Cardiac atrium fibroblast (primary cell): Measurements from ENCODE around the gene APOB. TPM values are rescaled to one million over a fixed set of nuclear protein-coding genes. Genes with fewer than 3 reads are reported as not detected.

Experiments used
- total RNA-seq: library from RNA; depleted of rRNA; stranded (reverse); fragments of >200 nt; gene quantifications from 2 replicates; pipeline ENCODE4 v1.2.3, GENCODE V29; 2015

The APOB gene
- under 0.01 TPM in 2 replicates for total RNA-seq

GRCh38 chr2:21043744-21044532, at the start of gene APOB:
TSS of gene APOB (minus strand) at chr2:21044073. CDS start at chr2:21043945, 128 bp downstream.

Other genes with a start within 250 kb of the APOB start
- gene LDAH, start 221.0 kb downstream of the APOB start, total RNA-seq, result 9.9 and 15.7 TPM in 2 replicates
- gene TDRD15, start 79.9 kb upstream of the APOB start, total RNA-seq, result not detected in 2 replicates